Aorta (tissue), 5 donors: ENCODE data around the gene ULBP1. TPM values are rescaled to one million over a fixed set of nuclear protein-coding genes. Genes with fewer than 3 reads are reported as not detected.
"Not testable (repeated sequence)": the region's sequence is repeated elsewhere in the genome, so short reads cannot be mapped to it uniquely, and the experiment has no call there.

Experiments
- ATAC-seq: fragments of 200-7000 bp; cut with Tn5 transposase; one replicate; pipeline ENCODE4 v1.9.1; 2022; ENCODE audit warnings: moderate library complexity; ENCODE audit not compliant: low FRiP score
- DNase-seq, 2 donors: peaks; one replicate each; pipeline ENCODE4 v3.0.0-alpha.2; 2020
- H3K27ac ChIP-seq, 2 donors: one replicate each; pipeline ENCODE4 v1.5.1; 2013; ENCODE audit warnings: low read length in 2 of 2, mild to moderate bottlenecking in 2 of 2, moderate library complexity in 2 of 2, control low read depth in 1 of 2, inconsistent platforms in 1 of 2, low read depth in 1 of 2
- H3K27me3 ChIP-seq, 2 donors: one replicate each; pipeline ENCODE4 v1.6.1; 2013; ENCODE audit warnings: control low read depth in 1 of 2, low read length in 1 of 2, mild to moderate bottlenecking in 1 of 2, moderate library complexity in 1 of 2; ENCODE audit not compliant: insufficient read depth in 2 of 2, control insufficient read depth in 1 of 2
- H3K36me3 ChIP-seq, 2 donors: one replicate each; pipeline ENCODE4 v1.6.1; 2013; ENCODE audit warnings: control low read depth in 1 of 2, low read length in 1 of 2, mild to moderate bottlenecking in 1 of 2; ENCODE audit not compliant: insufficient read depth in 2 of 2, control insufficient read depth in 1 of 2
- H3K4me1 ChIP-seq, 2 donors: one replicate each; pipeline ENCODE4 v1.6.1; 2013; ENCODE audit warnings: low read length in 2 of 2, control low read depth in 1 of 2, mild to moderate bottlenecking in 1 of 2, moderate library complexity in 1 of 2; ENCODE audit not compliant: insufficient read depth in 2 of 2, control insufficient read depth in 1 of 2
- H3K4me3 ChIP-seq, 2 donors: one replicate each; pipeline ENCODE4 v1.5.1; 2013; ENCODE audit warnings: low read length in 2 of 2, control low read depth in 1 of 2, mild to moderate bottlenecking in 1 of 2
- H3K9me3 ChIP-seq: one replicate; pipeline ENCODE4 v1.6.1; 2013; ENCODE audit warnings: mild to moderate bottlenecking, low read length; ENCODE audit not compliant: control insufficient read depth
- WGBS, 2 donors: extraction: QIAGEN DNeasy Blood & Tissue Kit; methylation state at CpG; one replicate each; pipeline ENCODE4 v1.1.7; 2013; 5-methylcytosine and 5-hydroxymethylcytosine counted together
- intact Hi-C, 2 donors: fragments of 100-400 bp; cut with DNase I; formaldehyde crosslinking; loops; one replicate each; pipeline versions ENCODE4 v1.14.2 to v1.15.0; 2022
- long read RNA-seq, 2 donors: library from polyadenylated mRNA; unstranded; transcript quantifications; one replicate each; pipeline ENCODE4 v2.0.0, GENCODE V29; 2020 to 2021
- polyA plus RNA-seq, 2 donors: library from polyadenylated mRNA; stranded (reverse); fragments of 200-250 nt; gene quantifications; one replicate each; pipeline ENCODE4 v1.2.3, GENCODE V29; 2013
- total RNA-seq, 2 donors: library from RNA; stranded (reverse); fragmentation: NEBNext Ultra II Directional; extraction: Animal tissue kit (Norgen Biotek cat#: 25700); gene quantifications; one replicate each; pipeline ENCODE4 v1.2.1, GENCODE V29; 2021
- donor health status: healthy with polysubstance abuse.
- donor health status: Bipolar disorder and iron deficiency.
- donor health status: DM: no; HTN: no; CAD: no.
- donor health status: DM: no; HTN: no; CAD: no.
- donor health status: DM: yes; HTN: yes; CAD: no.

The ULBP1 gene
- total RNA-seq (under 1 TPM in 1 of 2 donors, not detected in 1; 0.13 TPM), polyA plus RNA-seq (under 1 TPM in 1 of 2 donors, not detected in 1; 0.38 TPM)
- long read RNA-seq, donor 1: 0 reads
- long read RNA-seq, donor 2: 0 reads

DNA sequence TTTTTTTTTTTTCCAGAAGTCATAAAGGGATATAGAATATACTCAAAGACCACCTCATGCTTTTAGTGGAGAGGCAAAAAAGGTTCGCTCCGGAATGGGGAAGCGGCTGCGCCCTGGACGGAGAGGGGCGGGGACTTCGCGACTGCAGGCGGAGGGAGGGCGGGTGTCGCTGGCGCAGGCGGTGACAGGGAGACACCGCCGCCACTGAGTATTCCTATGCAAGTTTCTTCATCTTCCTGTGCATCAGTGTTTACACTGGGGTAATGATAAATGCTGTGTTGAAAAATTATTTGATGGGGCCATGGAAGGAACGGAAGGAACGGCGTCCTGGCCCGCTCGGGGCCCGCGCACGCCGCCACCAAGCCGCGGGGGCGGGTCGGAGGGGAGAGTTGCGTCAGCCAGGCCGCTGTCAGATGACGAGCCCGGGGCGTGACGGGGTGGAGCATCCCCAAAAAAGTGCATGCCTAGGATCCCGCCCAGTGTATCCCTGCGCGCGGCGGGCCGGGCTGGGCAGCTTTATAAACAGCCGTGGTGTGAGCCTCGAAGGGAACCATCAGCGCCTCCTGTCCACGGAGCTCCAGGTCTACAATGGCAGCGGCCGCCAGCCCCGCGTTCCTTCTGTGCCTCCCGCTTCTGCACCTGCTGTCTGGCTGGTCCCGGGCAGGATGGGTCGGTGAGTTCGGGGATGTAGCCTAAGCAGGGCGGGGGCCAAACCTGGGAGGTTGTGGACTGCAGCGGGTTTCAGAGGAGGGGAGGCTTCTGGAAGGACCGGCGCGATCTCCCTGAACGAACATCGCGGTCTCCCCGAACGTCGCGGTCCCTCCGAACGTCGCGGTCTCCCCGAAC, at the start of gene ULBP1:
Gene ULBP1, plus strand, starts transcription at position 482 of the 846 bp plus-strand sequence. Its CDS starts 107 bp downstream, at position 589.
- Histone ChIP-seq H3K36me3 (no peaks in the 10 kb centered on the region), H3K27ac (no peak within 1 kb of the TSS), H3K4me3 (no peak within 1 kb of the TSS), H3K9me3 (no peaks in the 10 kb centered on the region), H3K27me3 (peaks cover 0 to 2% of the 10 kb centered on the region in 2 donors), H3K4me1 (no peaks in the 10 kb centered on the region)
- intact Hi-C loops: no loop called here
- 2 to 5% methylated on average over 63 to 69 of the region's 69 CpGs for WGBS, 2 donors
- DNase-seq (peak; percentile 92 to 96), ATAC-seq (peak; percentile 89)

DNA sequence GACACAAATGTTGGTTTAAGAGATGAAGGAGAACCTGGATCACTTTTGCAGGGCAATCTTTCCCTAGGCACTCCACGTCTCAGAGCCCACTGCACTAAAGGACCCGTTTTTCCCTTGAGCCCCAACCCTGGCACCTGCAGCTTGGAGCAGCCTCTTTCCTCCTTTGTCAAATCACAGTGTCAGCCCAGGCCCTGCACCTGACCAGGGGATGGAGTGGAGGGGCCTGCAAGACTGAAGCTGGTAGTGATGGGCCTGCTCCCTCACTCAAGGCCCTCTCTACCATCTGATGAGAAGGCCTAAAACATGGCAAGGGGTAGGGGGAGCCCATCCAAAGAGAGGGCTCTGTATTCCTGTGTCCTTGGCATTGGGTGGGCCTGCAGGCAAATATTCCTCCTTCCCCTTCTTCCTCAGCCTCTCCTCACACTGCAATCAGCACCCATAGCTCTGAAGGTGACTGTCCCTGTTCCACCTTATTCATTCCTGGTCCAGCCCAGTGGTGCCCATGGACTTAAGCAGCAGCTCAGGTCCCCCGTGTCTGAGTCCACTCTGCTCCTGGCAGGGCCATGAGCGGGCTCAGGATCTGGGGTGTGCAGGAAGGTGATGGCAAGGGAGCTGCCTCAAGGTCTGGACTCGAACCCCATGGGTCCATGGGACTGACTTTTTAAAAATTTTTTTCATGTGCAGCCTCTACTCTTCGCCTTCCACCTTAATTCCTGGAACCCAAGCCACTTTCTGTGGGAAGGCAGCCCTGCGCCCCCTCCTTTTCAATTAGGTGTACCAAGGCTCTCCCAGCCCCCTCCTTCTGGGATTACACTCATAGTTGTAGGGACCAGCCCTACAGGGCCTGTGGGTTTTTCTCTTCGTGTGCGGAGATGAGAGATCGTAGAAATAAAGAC, 47.5 kb upstream of the ULBP1 start:
- ATAC-seq (no peak), DNase-seq (peak in 1 of 2 donors; percentile 39)
- Histone ChIP-seq H3K27ac (no peak overlapping the region), H3K4me1 (no peaks in the 10 kb centered on the region), H3K27me3 (no peaks in the 10 kb centered on the region), H3K9me3 (no peaks in the 10 kb centered on the region), H3K36me3 (no peaks in the 10 kb centered on the region), H3K4me3 (no peak overlapping the region)
- WGBS, 2 donors: 94 to 95% methylated on average over 10 of the region's 10 CpGs
- intact Hi-C loops: no loop called here

- no peaks in the 10 kb centered on the region for H3K27me3 ChIP-seq
- no peaks in the 10 kb centered on the region for H3K4me1 ChIP-seq
- H3K9me3 ChIP-seq: no peaks in the 10 kb centered on the region
- whole genome bisulfite sequencing, 2 donors: 95 to 96% methylated on average over 2 of the region's 2 CpGs
- ATAC-seq: no peak
- intact Hi-C loops: no loop called here
- no peaks in the 10 kb centered on the region for H3K36me3 ChIP-seq
- no peak overlapping the region for H3K4me3 ChIP-seq
- no peak overlapping the region for H3K27ac ChIP-seq
- DNase-seq: no peak
Observed at GRCh38 chr6:149917679-149918078, 46.1 kb upstream of the ULBP1 start.

GRCh38 chr6:149918151-149918905, 45.4 kb upstream of the ULBP1 start:
- intact Hi-C loops: no loop called here
- Histone ChIP-seq H3K4me1 (no peaks in the 10 kb centered on the region), H3K27me3 (no peaks in the 10 kb centered on the region), H3K9me3 (no peaks in the 10 kb centered on the region), H3K27ac (no peak overlapping the region), H3K4me3 (no peak overlapping the region), H3K36me3 (no peaks in the 10 kb centered on the region)
- DNase-seq: peak; percentile 23 to 56
- no peak for ATAC-seq
- WGBS, 2 donors: 91 to 92% methylated on average over 6 of the region's 6 CpGs

- H3K27me3 ChIP-seq, H3K9me3 ChIP-seq, H3K36me3 ChIP-seq, ATAC-seq, H3K4me3 ChIP-seq, DNase-seq, H3K27ac ChIP-seq, intact Hi-C loops, H3K4me1 ChIP-seq: not testable (repeated sequence)
- 86 to 89% methylated on average over 9 to 11 of the region's 11 CpGs for WGBS, 2 donors
Observed at GRCh38 chr6:149919126-149919833, 44.5 kb upstream of the ULBP1 start.

DNA sequence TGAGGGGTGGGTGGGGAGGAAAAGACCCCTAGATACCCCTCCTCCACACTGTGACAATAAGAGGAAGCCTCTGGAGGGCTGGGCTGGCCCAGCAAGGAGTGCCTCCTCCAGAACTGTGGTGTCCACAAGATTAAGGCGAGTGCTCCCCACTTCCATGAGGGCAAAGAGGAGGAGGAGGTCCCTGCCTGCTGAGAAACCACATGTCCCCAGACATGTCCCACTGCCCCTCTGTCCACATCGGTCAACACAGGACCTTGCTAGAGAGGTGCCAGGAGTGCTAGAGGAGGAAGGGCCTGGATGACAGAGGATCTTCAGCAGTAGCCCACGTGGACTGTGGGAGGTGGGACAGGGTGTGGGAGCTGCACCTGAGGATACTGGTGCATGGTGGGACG, 43.9 kb upstream of the ULBP1 start:
- no peak overlapping the region for H3K4me3 ChIP-seq
- DNase-seq (peak; percentile 14 to 41), ATAC-seq (no peak)
- no peaks in the 10 kb centered on the region for H3K36me3 ChIP-seq
- H3K4me1 ChIP-seq: no peaks in the 10 kb centered on the region
- intact Hi-C loops: loop anchor here in 1 of 2 donors (10.0 kb wide), 1 partner anchor 355 kb away; the partner anchor contains the start of gene GINM1
- WGBS, 2 donors: 93 to 96% methylated on average over 4 of the region's 4 CpGs
- no peaks in the 10 kb centered on the region for H3K9me3 ChIP-seq
- H3K27me3 ChIP-seq: no peaks in the 10 kb centered on the region
- no peak overlapping the region for H3K27ac ChIP-seq

DNA sequence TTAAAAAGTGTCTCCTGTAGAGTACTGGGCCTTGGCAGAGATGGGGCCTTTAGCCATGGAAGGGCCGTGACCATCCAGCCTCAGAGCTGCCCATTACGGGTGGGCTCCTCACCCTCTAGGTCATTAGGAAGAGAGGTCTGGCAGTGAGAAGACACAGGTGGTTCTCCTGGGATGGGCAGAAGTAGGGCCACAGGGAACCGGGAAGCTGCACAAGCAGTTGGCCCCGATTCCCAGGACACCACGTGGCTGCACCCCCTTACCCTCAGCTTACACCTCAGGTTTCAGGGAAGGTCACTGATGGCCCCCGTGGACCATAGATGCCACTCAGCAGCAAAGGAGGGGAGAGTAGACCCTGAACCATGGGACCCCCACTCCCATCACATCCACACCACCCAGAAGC, 42.4 kb upstream of the ULBP1 start:
- no peak overlapping the region for H3K27ac ChIP-seq
- intact Hi-C loops: loop anchor here in 1 of 2 donors (10.0 kb wide), 1 partner anchor 357 kb away; the partner anchor contains the start of gene GINM1
- no peaks in the 10 kb centered on the region for H3K27me3 ChIP-seq
- WGBS, 2 donors: 94 to 95% methylated on average over 6 of the region's 6 CpGs
- no peaks in the 10 kb centered on the region for H3K4me1 ChIP-seq
- H3K36me3 ChIP-seq: no peaks in the 10 kb centered on the region
- DNase-seq (peak in 1 of 2 donors; percentile 26), ATAC-seq (no peak)
- H3K4me3 ChIP-seq: no peak overlapping the region
- no peaks in the 10 kb centered on the region for H3K9me3 ChIP-seq
